GM18498 (cell line): Measurements from ENCODE around the gene FRS2.
"Not testable (repeated sequence)": the region's sequence is repeated elsewhere in the genome, so short reads cannot be mapped to it uniquely, and the experiment has no call there.

Experiments used
- ATAC-seq: cut with Tn5 transposase; IDR thresholded peaks from one replicate; pipeline ENCODE4 v1.9.1; 2021; ENCODE audit warnings: mild to moderate bottlenecking, moderate library complexity; ENCODE audit not compliant: unreplicated experiment

FRS2 gene, protein sequence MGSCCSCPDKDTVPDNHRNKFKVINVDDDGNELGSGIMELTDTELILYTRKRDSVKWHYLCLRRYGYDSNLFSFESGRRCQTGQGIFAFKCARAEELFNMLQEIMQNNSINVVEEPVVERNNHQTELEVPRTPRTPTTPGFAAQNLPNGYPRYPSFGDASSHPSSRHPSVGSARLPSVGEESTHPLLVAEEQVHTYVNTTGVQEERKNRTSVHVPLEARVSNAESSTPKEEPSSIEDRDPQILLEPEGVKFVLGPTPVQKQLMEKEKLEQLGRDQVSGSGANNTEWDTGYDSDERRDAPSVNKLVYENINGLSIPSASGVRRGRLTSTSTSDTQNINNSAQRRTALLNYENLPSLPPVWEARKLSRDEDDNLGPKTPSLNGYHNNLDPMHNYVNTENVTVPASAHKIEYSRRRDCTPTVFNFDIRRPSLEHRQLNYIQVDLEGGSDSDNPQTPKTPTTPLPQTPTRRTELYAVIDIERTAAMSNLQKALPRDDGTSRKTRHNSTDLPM

GRCh38 chr12:69470189-69471075 is at the start of gene FRS2:
TSS of gene FRS2 (plus strand) at chr12:69470388. CDS start at chr12:69569031, 98,643 bp downstream.
- ATAC-seq, result peak; percentile 98

- ATAC-seq, result no peak
These were observed 48.6 kb upstream of the FRS2 start for GRCh38 chr12:69421548-69421947.

DNA sequence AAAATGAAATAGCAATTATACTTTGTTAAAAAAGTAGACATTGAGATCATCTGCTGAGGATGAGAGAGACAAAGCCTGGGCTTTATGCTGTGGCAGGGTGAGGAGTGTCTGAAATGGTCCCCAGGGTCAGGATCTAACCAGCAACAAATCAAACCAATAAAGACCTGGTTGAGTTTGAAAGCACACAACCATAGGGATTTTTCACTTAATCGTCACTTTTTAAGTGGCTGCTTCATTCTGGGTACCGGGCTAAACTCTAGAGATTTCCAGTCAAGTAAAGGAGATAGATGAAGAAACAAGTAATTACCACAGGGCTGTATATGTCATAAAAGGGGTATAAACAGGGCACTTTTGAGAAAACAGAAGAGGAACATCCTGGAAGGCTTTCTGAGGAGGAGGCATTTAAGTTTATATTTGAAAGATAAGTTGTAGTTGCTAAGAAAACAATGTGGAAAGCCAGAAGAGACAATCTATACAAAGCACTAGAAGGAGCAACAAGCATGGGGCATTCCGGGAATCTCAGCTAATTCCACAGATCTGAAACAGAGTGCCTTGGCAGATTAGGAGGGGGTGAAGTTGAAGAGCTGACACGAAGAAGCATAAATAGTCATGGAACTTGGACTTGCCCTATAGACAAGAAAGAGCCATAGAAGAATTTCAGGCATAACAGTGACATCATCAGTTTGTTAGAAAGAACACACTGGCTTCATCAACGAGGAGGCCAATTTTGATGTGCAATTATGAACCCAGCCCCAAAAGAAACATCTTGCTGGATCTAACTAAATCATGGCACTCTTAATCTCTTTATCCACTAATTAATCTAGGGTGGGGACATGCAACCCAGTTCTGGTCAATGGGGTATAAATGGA is 46.9 kb upstream of the FRS2 start:
- no peak for ATAC-seq

GRCh38 chr12:69425417-69425816 is 44.8 kb upstream of the FRS2 start:
- ATAC-seq, result no peak

GRCh38 chr12:69428351-69429073 is 41.7 kb upstream of the FRS2 start:
- no peak for ATAC-seq

DNA sequence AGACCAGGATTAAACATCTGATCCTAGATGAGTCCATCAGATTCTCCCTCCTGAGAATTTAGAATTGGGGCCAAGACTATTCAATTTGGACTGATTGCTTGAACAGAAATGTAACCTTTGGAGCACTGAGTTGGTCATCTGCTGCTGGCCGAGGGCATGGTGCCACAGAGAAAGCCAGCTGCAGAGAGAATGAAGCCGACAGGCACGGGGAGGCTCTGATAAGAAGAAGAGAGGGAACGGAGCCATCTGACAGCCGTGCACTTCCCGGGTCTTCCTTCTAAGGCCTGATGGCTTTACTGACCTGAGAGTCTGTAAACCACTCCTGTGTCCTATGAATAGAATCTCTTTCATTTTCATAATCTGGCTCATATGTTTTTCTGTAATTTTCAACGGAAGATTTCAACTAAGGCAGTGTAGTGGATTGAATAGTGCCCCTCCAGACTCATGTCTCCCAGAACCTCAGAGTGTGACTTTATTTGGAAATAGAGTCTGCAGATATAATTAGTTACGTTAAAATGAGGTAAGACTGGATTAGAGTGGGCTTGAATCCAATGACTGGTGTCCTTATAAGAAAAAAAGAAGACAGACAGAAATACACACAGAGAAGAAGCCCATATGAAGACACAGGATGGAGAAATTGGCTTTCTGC is 39.1 kb upstream of the FRS2 start:
- ATAC-seq, result no peak

- no peak for ATAC-seq
These were observed 38.5 kb upstream of the FRS2 start for GRCh38 chr12:69431591-69432222.

GRCh38 chr12:69433653-69434052 is 36.5 kb upstream of the FRS2 start:
- ATAC-seq, result no peak

DNA sequence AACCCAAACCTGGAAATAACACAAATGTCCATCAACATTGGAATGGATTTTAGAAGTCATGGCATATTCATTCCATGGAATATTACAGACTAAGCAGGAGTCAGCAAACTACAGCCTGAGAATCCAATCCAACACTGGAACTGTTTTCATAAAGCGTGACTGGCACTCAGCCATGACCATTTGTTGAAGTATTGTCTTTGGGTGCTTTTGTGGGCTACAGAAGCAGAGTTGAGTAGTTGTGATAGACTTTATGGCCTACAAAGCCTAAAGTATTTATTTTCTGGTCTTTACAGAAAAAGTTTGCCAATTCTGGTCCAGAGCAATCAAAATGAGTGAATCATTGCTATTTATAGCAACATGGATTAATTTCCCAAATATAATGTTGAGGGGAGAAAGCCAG is 34.5 kb upstream of the FRS2 start:
- no peak for ATAC-seq

- ATAC-seq, result no peak
These were observed 33.1 kb upstream of the FRS2 start for GRCh38 chr12:69437073-69437472.

GRCh38 chr12:69438539-69438938 is 31.6 kb upstream of the FRS2 start:
- ATAC-seq, result no peak

DNA sequence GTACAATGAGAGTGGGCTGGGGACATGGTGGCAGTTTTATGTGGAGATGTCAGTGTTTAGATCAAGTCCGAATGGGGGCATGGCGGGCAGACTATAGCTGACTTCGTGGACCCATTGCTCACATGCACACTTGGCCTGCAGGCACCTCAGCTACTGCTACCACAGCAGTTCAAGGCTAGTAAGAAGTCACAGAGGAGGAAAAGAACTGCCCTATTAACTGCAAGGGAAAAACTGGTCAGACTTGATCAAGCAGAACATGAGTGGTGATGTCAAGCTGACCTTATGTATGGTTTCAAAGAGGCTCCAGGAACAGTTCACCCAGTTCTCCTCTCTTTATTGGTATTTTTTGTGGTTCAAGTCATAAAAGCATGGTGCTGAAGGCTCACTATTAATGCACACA is 30.2 kb upstream of the FRS2 start:
- ATAC-seq, result no peak

GRCh38 chr12:69440886-69441285 is 29.3 kb upstream of the FRS2 start:
- no peak for ATAC-seq

GRCh38 chr12:69442894-69443293 is 27.3 kb upstream of the FRS2 start:
- no peak for ATAC-seq

- ATAC-seq, result no peak
These were observed 26.3 kb upstream of the FRS2 start for GRCh38 chr12:69443916-69444315.

- no peak for ATAC-seq
These were observed 22.3 kb upstream of the FRS2 start for GRCh38 chr12:69447892-69448291.

DNA sequence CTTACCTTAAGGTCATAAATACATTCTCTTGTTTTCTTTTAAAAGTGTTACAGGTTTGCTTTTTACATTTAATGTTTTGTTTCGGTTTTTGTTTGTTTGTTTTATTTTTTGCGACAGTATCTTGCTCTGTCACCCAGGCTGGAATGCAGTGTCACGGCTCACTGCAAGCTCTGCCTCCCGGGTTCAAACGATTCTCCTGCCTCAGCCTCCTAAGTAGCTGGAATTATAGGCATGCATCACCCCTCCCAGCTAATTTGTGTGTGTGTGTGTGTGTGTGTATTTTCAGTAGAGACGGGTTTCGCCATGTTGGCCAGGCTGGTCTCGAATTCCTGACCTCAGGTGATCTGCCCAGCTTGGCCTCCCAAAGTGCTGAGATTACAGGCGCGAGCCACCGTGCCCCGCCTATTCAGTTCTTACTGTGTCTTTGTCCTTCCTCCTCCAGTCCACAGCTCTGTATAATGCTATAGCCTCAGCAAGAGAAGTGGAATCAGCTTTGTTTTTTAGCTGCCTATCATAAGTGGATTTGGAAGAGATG is 17.5 kb upstream of the FRS2 start:
- ATAC-seq, result not testable (repeated sequence)

DNA sequence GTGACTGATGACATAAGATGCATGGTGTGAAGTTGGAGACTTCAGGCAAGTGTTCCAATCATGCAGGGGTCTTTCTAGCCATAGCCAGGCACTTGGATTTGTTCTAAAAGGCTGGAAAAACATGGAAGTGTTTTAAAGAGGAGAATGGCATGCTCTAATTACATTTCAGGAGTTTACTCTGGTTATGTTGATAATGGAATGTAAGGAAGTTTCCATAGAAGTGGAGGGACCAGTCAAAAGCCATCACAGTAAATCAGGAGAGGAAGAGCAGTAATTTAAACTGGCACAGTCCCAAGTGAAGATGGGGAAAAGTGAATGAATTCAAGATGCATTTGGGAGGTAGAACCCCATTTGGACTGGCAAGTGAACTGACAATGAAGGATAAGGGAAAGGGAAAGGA is 13.9 kb upstream of the FRS2 start:
- ATAC-seq, result no peak

DNA sequence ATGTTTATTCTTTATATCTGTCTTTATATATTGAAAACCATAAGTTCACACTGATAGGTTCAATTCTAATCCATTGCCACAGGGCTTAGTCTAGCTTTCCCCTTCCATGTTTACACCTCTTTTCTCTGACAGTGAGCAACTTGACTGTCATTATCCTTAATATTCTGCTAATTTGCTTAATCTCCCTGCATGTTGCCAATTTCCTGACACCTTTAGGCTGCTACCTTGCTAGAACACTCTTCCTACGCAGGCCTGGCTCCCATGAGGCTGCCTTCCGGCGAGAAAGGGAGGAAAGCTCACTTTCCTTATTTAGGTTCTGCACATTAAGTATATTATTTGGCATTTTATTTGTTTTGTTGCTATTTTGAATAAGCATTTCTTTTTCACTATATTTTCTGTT is 12.8 kb upstream of the FRS2 start:
- no peak for ATAC-seq
